ENCODE measurements around the gene CDK12. TPM values are rescaled to one million over a fixed set of nuclear protein-coding genes. Genes with fewer than 3 reads are reported as not detected.
"Not testable (repeated sequence)": the region's sequence is repeated elsewhere in the genome, so short reads cannot be mapped to it uniquely, and the experiment has no call there.

Gene CDK12
- 58.8 and 67.0 TPM in 2 replicates for total RNA-seq (2014; rRNA removed; shearing (Covaris generic); ENCODE audit: low replicate concordance)

DNA sequence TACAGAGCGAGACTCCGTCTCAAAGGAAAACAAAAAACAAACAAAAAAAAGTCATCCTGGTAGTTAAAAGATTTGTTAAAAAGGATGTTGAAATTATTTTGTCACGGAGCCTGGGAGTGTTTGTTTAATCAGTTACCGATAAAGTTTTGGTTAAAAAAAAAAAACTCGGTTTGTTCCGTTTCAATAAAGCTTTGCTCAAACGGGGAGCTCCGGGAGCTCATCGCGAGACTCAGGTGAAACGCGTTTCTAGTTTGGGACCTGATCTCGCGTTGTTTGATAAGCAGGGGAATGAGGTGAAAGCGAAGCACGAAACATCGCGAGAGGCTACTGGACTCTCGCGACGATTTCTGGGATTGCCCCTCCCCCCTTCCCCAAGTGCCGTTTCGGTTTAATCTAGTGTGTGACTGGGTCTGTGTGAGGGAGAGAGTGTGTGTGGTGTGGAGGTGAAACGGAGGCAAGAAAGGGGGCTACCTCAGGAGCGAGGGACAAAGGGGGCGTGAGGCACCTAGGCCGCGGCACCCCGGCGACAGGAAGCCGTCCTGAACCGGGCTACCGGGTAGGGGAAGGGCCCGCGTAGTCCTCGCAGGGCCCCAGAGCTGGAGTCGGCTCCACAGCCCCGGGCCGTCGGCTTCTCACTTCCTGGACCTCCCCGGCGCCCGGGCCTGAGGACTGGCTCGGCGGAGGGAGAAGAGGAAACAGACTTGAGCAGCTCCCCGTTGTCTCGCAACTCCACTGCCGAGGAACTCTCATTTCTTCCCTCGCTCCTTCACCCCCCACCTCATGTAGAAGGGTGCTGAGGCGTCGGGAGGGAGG, at the start of gene CDK12:
Gene CDK12, plus strand, starts transcription at position 374 of the 813 bp plus-strand sequence. CDS start 586 bp downstream, outside the sequence.
- H3K4me2 ChIP-seq (ENCODE audit: low read depth, low read length, poor library complexity, severe bottlenecking) = peak within 1 kb of the TSS; percentile 98
- DNase-seq = peak; percentile 99
- peak within 1 kb of the TSS; percentile 84 for H3K27ac ChIP-seq (ENCODE audit: low read length)
- peak within 1 kb of the TSS; percentile 76; the same call in 1 of the 2 replicates for H2AFZ ChIP-seq (ENCODE audit: low read length)
- H3K4me1 ChIP-seq (ENCODE audit: low read length) = peaks cover 39% of the 10 kb centered on the region
- H3K9me2 ChIP-seq (replicated peaks; ENCODE audit: insufficient read depth, low read length) = no peaks in the 10 kb centered on the region; the same call in 1 of the 2 replicates
- H3K9me3 ChIP-seq (ENCODE audit: low read length) = no peaks in the 10 kb centered on the region
- H3K36me3 ChIP-seq (ENCODE audit: insufficient read depth, low read length) = peaks cover 9% of the 10 kb centered on the region; the same call in 1 of the 2 replicates
- H3K4me3 ChIP-seq (ENCODE audit: low read length) = peak within 1 kb of the TSS; percentile 96
- no peaks in the 10 kb centered on the region for H3K27me3 ChIP-seq (ENCODE audit: low read length)
- H3K79me2 ChIP-seq (ENCODE audit: low read length) = peaks cover 49% of the 10 kb centered on the region
- peaks cover 37% of the 10 kb centered on the region for H4K20me1 ChIP-seq (ENCODE audit: insufficient read depth, low read depth, low read length)
- H3K9ac ChIP-seq (ENCODE audit: low read length) = peak within 1 kb of the TSS; percentile 96

GRCh38 chr17:39416141-39416540, 45.1 kb upstream of the CDK12 start:
- Histone ChIP-seq H2AFZ (ENCODE audit: low read length) (no peak overlapping the region), H3K4me2 (ENCODE audit: low read depth, low read length, poor library complexity, severe bottlenecking) (no peak overlapping the region), H3K9ac (ENCODE audit: low read length) (no peak overlapping the region), H3K27ac (ENCODE audit: low read length) (no peak overlapping the region), H3K9me2 (replicated peaks; ENCODE audit: insufficient read depth, low read length) (no peaks in the 10 kb centered on the region), H3K27me3 (ENCODE audit: low read length) (no peaks in the 10 kb centered on the region), H3K9me3 (ENCODE audit: low read length) (no peaks in the 10 kb centered on the region), H4K20me1 (ENCODE audit: insufficient read depth, low read depth, low read length) (0 out of 2 replicates have a peak, but pooled peaks cover 3% of the 10 kb centered on the region), H3K4me1 (ENCODE audit: low read length) (no peaks in the 10 kb centered on the region), H3K4me3 (ENCODE audit: low read length) (no peak overlapping the region), H3K79me2 (ENCODE audit: low read length) (peaks cover 3% of the 10 kb centered on the region; the same call in 1 of the 2 replicates), H3K36me3 (ENCODE audit: insufficient read depth, low read length) (peaks cover 35% of the 10 kb centered on the region; the same call in 1 of the 2 replicates)
- no peak for DNase-seq

- Histone ChIP-seq H4K20me1 (ENCODE audit: insufficient read depth, low read depth, low read length) (no peaks in the 10 kb centered on the region), H3K36me3 (ENCODE audit: insufficient read depth, low read length) (peaks cover 37% of the 10 kb centered on the region), H3K4me3 (ENCODE audit: low read length) (no peak overlapping the region), H3K9ac (ENCODE audit: low read length) (no peak overlapping the region), H3K27ac (ENCODE audit: low read length) (no peak overlapping the region), H2AFZ (ENCODE audit: low read length) (no peak overlapping the region), H3K9me2 (replicated peaks; ENCODE audit: insufficient read depth, low read length) (no peaks in the 10 kb centered on the region), H3K4me1 (ENCODE audit: low read length) (no peaks in the 10 kb centered on the region), H3K27me3 (ENCODE audit: low read length) (no peaks in the 10 kb centered on the region), H3K79me2 (ENCODE audit: low read length) (0 out of 2 replicates have a peak, but pooled peaks cover 2% of the 10 kb centered on the region), H3K4me2 (ENCODE audit: low read depth, low read length, poor library complexity, severe bottlenecking) (no peak overlapping the region), H3K9me3 (ENCODE audit: low read length) (no peaks in the 10 kb centered on the region)
- DNase-seq = no peak
Observed at GRCh38 chr17:39429600-39429999, 31.7 kb upstream of the CDK12 start.

- not testable (repeated sequence) for H3K4me2 ChIP-seq (ENCODE audit: low read depth, low read length, poor library complexity, severe bottlenecking); H3K27ac ChIP-seq (ENCODE audit: low read length); H3K9me3 ChIP-seq (ENCODE audit: low read length); H2AFZ ChIP-seq (ENCODE audit: low read length); H3K4me1 ChIP-seq (ENCODE audit: low read length); H3K9ac ChIP-seq (ENCODE audit: low read length); H3K27me3 ChIP-seq (ENCODE audit: low read length); H3K9me2 ChIP-seq (replicated peaks; ENCODE audit: insufficient read depth, low read length); DNase-seq; H4K20me1 ChIP-seq (ENCODE audit: insufficient read depth, low read depth, low read length); H3K4me3 ChIP-seq (ENCODE audit: low read length)
- peaks cover 38% of the 10 kb centered on the region; the same call in 1 of the 2 replicates for H3K36me3 ChIP-seq (ENCODE audit: insufficient read depth, low read length)
- H3K79me2 ChIP-seq (ENCODE audit: low read length) = peaks cover 27% of the 10 kb centered on the region
Observed at GRCh38 chr17:39439868-39440267, 21.4 kb upstream of the CDK12 start.

DNA sequence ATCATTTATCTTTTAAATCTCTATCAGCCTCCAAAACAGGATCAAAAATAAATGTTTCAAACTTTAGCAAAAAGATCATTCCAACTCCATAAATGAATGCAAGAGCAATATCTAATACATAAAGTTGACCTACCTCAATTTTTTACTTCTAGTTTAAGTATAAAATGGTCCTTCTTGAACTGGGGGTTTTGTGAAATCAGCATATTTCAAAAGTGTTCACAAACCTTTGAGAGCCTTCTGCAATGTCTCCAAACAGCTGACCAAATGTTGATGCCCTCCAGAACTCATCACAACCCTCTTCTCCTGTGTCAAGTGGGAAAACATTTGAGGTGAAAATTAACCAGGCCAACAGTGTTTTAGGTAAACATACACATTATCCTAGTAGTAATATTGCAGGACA, 18.0 kb upstream of the CDK12 start:
- no peak for DNase-seq
- Histone ChIP-seq H3K27me3 (ENCODE audit: low read length) (no peaks in the 10 kb centered on the region), H3K9me2 (replicated peaks; ENCODE audit: insufficient read depth, low read length) (no peaks in the 10 kb centered on the region), H3K4me3 (ENCODE audit: low read length) (no peak overlapping the region), H4K20me1 (ENCODE audit: insufficient read depth, low read depth, low read length) (no peaks in the 10 kb centered on the region), H3K4me2 (ENCODE audit: low read depth, low read length, poor library complexity, severe bottlenecking) (no peak overlapping the region), H3K27ac (ENCODE audit: low read length) (no peak overlapping the region), H3K9me3 (ENCODE audit: low read length) (no peaks in the 10 kb centered on the region), H2AFZ (ENCODE audit: low read length) (no peak overlapping the region), H3K79me2 (ENCODE audit: low read length) (peaks cover 46% of the 10 kb centered on the region), H3K9ac (ENCODE audit: low read length) (no peak overlapping the region), H3K36me3 (ENCODE audit: insufficient read depth, low read length) (peaks cover 53% of the 10 kb centered on the region), H3K4me1 (ENCODE audit: low read length) (peaks cover 5% of the 10 kb centered on the region; the same call in 1 of the 2 replicates)

DNA sequence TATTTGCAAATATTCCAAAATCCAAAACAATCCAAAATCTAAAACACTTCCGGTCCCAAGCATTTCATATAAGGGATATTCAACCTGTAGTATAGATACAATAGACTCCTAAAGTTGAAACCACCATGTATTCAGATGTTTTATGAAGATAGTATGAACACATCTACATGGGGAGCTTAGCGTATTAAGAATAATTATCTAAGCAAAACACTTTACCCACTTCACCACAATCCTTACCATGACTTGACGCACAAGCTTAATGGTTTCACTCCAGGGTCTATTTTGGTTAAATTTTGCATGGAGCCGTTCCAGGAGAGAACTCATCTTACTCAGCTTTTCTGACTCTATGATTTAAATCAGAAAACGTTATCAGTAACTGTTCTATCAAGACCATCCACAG, 13.7 kb upstream of the CDK12 start:
- Histone ChIP-seq H3K9me2 (replicated peaks; ENCODE audit: insufficient read depth, low read length) (no peaks in the 10 kb centered on the region), H4K20me1 (ENCODE audit: insufficient read depth, low read depth, low read length) (no peaks in the 10 kb centered on the region; the same call in 1 of the 2 replicates), H3K4me3 (ENCODE audit: low read length) (no peak overlapping the region), H3K27me3 (ENCODE audit: low read length) (no peaks in the 10 kb centered on the region), H3K27ac (ENCODE audit: low read length) (no peak overlapping the region), H3K4me1 (ENCODE audit: low read length) (peaks cover 23% of the 10 kb centered on the region), H3K4me2 (ENCODE audit: low read depth, low read length, poor library complexity, severe bottlenecking) (no peak overlapping the region), H3K36me3 (ENCODE audit: insufficient read depth, low read length) (peaks cover 35% of the 10 kb centered on the region), H3K9ac (ENCODE audit: low read length) (no peak overlapping the region), H3K79me2 (ENCODE audit: low read length) (peaks cover 68% of the 10 kb centered on the region), H3K9me3 (ENCODE audit: low read length) (no peaks in the 10 kb centered on the region), H2AFZ (ENCODE audit: low read length) (no peak overlapping the region)
- DNase-seq = no peak

DNA sequence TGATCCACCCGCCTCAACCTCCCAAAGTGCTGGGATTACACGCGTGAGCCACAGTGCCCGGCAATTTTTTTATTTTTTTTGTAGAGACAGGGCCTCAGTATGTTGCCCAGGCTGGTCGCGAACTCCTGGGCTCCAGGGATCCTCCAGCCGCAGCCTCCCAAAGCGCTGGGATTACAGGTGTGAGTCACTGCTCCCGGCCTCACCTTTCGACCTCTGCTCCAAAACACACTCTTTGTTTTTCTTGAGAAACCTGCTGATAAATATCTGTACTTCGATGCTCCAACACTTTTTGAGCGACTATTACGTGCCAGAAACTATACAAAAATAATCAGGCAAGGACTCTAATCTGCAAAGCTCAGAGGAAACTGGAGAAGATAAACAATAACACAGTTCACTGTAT, 11.2 kb upstream of the CDK12 start:
- peaks cover 59% of the 10 kb centered on the region for H3K79me2 ChIP-seq (ENCODE audit: low read length)
- peaks cover 22% of the 10 kb centered on the region for H3K4me1 ChIP-seq (ENCODE audit: low read length)
- peak overlapping the region; percentile 84 for H3K4me2 ChIP-seq (ENCODE audit: low read depth, low read length, poor library complexity, severe bottlenecking)
- no peak for DNase-seq
- no peaks in the 10 kb centered on the region for H3K9me2 ChIP-seq (replicated peaks; ENCODE audit: insufficient read depth, low read length)
- H3K4me3 ChIP-seq (ENCODE audit: low read length) = peak overlapping the region; percentile 81
- H2AFZ ChIP-seq (ENCODE audit: low read length) = no peak overlapping the region
- no peaks in the 10 kb centered on the region; the same call in 1 of the 2 replicates for H4K20me1 ChIP-seq (ENCODE audit: insufficient read depth, low read depth, low read length)
- no peak overlapping the region for H3K27ac ChIP-seq (ENCODE audit: low read length)
- H3K9me3 ChIP-seq (ENCODE audit: low read length) = no peaks in the 10 kb centered on the region
- H3K9ac ChIP-seq (ENCODE audit: low read length) = peak overlapping the region; percentile 85
- H3K27me3 ChIP-seq (ENCODE audit: low read length) = no peaks in the 10 kb centered on the region
- peaks cover 18% of the 10 kb centered on the region for H3K36me3 ChIP-seq (ENCODE audit: insufficient read depth, low read length)

- H3K27me3 ChIP-seq (ENCODE audit: low read length) = no peaks in the 10 kb centered on the region
- H3K27ac ChIP-seq (ENCODE audit: low read length) = peak within 1 kb of the TSS; percentile 66
- peaks cover 53% of the 10 kb centered on the region for H3K79me2 ChIP-seq (ENCODE audit: low read length)
- peak within 1 kb of the TSS; percentile 84 for H3K4me2 ChIP-seq (ENCODE audit: low read depth, low read length, poor library complexity, severe bottlenecking)
- peak; percentile 99 for DNase-seq
- 0 out of 2 replicates have a peak within 1 kb of the TSS, but pooled peaks have one; percentile 77 for H2AFZ ChIP-seq (ENCODE audit: low read length)
- no peaks in the 10 kb centered on the region for H3K9me3 ChIP-seq (ENCODE audit: low read length)
- peaks cover 11% of the 10 kb centered on the region for H3K36me3 ChIP-seq (ENCODE audit: insufficient read depth, low read length)
- H3K9ac ChIP-seq (ENCODE audit: low read length) = peak within 1 kb of the TSS; percentile 85
- no peaks in the 10 kb centered on the region; the same call in 1 of the 2 replicates for H4K20me1 ChIP-seq (ENCODE audit: insufficient read depth, low read depth, low read length)
- no peaks in the 10 kb centered on the region for H3K9me2 ChIP-seq (replicated peaks; ENCODE audit: insufficient read depth, low read length)
- peak within 1 kb of the TSS; percentile 81 for H3K4me3 ChIP-seq (ENCODE audit: low read length)
- H3K4me1 ChIP-seq (ENCODE audit: low read length) = peaks cover 22% of the 10 kb centered on the region
Observed at GRCh38 chr17:39450847-39451581, 10.3 kb upstream of the CDK12 start, which contains the start of gene MED1. Gene MED1, minus strand, starts transcription at chr17:39451263. Its CDS starts 201 bp downstream, at chr17:39451062.
